Stimulated activated CD8-positive, alpha-beta memory T cell treated with anti-CD3 and anti-CD28 coated beads, Interleukin-12 subunit alpha, Interleukin-12 subunit beta, amount 100 ng/mL, for 24 hours (primary cell): Measurements from ENCODE around the gene HSPA14.
A peak's percentile ranks its signal among the peaks of the same experiment; 100 is the strongest.
"Not testable (repeated sequence)": the region's sequence is repeated elsewhere in the genome, so short reads cannot be mapped to it uniquely, and the experiment has no call there.

ENCODE experiments used
- DNase-seq: peaks from one replicate; pipeline ENCODE4 v3.0.0-alpha.2; 2020; ENCODE audit errors: extremely low read depth

HSPA14 gene, protein sequence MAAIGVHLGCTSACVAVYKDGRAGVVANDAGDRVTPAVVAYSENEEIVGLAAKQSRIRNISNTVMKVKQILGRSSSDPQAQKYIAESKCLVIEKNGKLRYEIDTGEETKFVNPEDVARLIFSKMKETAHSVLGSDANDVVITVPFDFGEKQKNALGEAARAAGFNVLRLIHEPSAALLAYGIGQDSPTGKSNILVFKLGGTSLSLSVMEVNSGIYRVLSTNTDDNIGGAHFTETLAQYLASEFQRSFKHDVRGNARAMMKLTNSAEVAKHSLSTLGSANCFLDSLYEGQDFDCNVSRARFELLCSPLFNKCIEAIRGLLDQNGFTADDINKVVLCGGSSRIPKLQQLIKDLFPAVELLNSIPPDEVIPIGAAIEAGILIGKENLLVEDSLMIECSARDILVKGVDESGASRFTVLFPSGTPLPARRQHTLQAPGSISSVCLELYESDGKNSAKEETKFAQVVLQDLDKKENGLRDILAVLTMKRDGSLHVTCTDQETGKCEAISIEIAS

GRCh38 chr10:14837757-14838581, at the start of gene HSPA14, which contains the start of the genes CDNF and MSANTD7:
Gene HSPA14, plus strand, starts transcription at chr10:14838306. Its CDS starts 97 bp downstream, at chr10:14838403.
Gene CDNF, minus strand, starts transcription at chr10:14838037. Its CDS starts 91 bp downstream, at chr10:14837946.
Gene MSANTD7, plus strand, starts transcription at chr10:14838306. Its CDS starts 3,979 bp downstream, at chr10:14842285.
- DNase-seq, result peak; percentile 99

- DNase-seq, result no peak
Measured at GRCh38 chr10:14798636-14799035, 39.5 kb upstream of the HSPA14 start.

DNA sequence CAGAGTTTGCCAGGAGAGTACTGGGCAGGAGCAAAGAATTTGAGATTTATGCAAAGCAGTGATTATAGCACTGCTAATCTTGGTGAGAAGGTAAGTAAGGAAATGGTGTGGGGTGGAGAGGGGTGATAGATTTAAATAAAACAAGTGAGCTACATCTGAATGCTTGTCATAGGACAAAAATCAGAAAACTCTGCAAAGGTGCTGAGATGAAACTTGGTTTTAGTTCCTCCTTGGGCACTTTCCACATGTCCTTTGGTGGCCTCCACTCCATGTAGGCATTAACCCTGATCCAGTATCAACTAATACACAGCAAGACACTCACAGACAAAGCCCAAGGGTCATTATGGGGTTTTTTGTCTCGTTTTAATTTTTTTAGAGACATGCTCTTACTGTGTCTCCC, 37.7 kb upstream of the HSPA14 start:
- DNase-seq, result no peak

DNA sequence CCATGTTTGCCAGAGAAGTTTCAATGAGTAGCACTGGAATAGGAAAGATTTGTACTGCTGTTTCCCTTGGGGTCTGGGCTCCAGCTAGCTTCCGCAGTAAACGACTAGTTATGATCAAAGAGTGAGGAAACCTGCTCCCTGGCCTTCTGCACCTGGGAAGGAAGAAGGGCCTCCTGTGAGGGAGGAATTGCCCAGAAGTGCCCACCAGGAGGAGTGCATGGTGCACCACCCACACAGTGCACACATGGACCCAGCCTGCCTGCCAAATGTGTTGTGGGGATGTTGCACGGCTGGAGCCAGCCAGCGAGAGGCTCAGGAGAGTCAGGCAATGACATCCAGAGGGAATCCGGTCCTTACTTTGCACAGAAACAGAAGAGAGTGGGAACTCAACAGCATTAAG, 36.4 kb upstream of the HSPA14 start:
- DNase-seq, result no peak

DNA sequence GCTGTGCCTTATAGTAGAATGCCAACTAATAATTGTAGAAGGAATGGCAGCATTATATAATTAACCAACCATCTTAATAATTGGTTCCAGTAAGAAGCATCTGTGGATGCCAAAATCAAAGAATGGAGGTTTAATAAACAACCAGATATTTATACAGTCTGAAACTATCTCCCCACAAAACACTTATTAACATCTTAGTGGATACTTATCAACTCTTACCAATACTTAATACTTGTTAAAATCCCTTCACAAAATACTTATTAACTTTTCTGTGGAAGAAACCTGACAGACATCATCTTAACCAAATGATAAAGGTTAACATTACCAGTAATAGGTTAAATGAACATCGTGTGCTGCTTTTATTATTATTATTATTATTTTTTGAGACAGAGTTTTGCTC, 34.3 kb upstream of the HSPA14 start:
- no peak for DNase-seq

DNA sequence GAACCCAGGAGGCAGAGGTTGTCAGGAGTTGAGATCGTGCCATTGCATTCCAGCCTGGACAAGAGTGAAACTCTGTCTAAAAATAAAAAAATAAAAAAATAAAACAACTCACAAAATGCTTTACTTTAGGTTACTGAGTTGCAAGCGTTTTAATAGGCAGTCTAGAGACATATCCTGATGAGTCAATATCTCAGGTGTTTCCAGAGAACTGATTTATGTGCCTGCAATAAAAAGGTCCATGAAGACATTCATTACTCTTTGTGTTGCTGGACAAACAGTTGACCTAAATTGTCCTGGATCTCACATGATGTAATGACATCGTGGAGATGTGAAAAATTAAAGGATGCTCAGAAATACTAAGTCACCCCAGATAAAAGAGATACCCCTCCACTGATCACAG, 31.8 kb upstream of the HSPA14 start:
- no peak for DNase-seq

DNA sequence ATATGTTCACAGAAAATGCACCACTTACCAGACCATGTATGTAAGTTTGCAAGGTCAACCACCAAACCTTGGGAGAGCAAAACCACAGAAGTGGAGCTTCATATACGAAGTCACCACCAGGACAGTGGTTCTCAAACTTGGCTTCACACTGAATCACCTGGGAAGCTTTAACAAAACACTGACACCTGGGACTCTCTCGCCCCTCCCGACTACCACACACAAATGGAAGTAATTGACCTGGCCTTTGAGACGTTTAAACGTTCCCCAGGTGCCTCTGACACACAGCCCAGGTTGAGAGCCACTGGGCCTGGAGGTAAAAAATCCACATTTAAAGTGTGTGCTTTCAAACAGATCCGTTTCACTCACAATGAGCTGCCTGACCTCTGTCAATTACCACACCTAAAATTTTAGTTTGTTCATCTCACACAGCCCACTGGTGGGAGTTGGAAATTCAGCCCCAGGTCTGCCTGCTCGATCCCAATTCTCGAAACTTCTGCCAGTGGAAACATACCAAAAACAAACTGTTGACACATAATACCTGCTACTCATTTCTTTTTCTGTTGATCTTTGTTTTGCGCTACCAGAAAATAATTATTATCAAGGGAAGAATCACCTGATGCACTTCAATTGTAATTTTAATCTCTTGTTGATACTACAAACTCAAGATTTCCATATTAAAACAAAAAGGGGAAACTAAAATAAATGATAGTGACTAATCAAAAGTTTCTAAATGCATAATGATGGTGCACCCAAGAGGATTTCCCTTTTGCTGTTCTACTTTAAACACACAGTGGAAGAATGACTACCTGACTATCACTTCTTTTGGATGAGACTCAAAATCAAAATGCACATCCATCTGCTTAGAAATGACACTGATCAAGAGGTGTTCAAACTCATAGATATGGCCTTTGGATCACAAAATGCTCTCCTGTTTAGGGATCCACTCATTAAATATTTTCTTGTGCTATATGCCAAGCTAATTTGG, 26.8 kb upstream of the HSPA14 start:
- DNase-seq, result no peak

DNA sequence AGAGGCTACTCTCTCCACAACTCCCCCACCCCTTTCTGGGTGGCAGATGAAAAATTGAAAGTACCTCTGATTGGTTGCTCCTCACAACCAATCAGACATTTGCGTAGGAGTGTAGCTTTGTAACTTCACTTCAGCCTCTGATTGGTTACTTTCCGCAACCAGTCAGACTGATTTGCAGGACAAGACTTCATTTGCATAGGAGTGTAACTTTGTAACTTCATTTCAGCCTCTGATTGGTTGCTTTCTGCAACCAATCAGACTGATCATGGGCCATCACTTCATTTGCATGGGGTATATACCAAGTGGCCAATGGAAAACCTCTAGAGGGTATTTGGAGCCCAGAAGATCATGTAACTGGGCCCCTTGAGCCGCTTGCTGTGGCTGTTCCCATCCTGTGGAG, 25.8 kb upstream of the HSPA14 start:
- no peak for DNase-seq

- no peak for DNase-seq
Measured at GRCh38 chr10:14815681-14816080, 22.4 kb upstream of the HSPA14 start.

DNA sequence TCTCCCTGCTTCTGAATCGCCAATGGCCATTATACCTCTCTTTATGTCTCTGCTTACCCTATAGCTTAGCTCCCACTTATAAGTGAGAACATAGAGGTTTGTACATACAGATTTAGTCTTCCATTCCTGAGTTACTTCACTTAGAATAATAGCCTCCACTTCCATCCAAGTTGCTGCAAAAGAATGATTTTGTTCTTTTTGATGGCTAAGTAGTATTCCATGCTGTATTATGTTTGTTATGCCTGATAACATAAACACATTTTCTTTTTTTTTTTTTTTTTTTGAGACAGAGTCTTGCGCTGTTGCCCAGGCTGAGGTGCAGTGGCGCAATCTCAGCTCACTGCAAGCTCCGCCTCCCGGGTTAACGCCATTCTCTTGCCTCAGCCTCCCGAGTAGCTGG, 21.4 kb upstream of the HSPA14 start:
- DNase-seq, result not testable (repeated sequence)

DNA sequence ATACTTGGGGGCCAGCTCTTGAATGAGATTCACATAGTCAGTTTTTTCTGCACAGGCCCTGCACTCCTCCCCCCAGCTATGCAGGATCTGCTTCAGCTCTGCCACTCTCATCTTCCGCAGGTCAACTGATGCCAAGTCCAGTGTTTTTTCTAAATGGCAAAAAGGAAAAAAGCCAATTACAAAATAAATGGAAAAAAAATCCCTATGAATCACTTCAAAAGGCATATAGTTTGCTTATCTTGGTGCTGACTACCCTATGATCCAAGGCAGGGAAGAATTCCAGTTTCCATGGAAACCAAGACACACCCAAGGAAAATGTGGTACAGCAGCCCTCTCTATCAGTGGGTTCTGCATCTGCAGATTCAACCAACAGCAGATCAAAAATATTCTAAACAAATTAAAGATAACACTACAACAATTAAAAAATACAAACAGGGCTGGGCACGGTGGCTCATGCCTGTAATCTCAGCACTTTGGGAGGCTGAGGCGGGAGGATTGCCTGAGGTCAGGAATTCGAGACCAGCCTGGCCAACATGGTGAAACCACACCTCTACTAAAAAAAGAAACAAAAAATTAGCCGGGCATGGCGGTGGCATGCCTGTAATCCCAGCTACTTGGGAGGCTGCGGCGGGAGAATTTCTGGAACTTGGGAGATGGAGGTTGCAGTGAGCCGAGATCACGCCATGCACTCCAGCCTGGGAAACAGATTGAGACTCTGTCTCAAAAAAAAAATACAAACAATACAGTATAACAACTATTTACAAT, 17.9 kb upstream of the HSPA14 start:
- DNase-seq, result no peak

DNA sequence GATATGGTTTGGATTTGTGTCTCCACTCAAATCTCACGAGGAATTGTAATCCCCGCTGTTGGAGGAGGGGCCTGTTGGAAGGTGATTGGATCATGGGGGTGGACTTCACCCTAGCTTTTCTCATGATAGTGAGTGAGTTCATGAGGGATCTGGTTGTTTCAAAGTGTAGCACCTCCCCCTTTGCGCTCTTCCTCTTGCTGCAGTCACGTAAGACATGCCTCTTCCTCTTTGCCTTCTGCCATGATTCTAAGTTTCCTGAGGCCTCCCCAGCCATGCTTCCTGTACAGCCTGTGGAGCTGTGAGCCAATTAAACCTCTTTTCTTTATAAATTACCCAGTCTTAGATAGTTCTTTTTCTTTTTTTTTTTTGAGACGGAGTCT, 17.3 kb upstream of the HSPA14 start:
- DNase-seq, result no peak

DNA sequence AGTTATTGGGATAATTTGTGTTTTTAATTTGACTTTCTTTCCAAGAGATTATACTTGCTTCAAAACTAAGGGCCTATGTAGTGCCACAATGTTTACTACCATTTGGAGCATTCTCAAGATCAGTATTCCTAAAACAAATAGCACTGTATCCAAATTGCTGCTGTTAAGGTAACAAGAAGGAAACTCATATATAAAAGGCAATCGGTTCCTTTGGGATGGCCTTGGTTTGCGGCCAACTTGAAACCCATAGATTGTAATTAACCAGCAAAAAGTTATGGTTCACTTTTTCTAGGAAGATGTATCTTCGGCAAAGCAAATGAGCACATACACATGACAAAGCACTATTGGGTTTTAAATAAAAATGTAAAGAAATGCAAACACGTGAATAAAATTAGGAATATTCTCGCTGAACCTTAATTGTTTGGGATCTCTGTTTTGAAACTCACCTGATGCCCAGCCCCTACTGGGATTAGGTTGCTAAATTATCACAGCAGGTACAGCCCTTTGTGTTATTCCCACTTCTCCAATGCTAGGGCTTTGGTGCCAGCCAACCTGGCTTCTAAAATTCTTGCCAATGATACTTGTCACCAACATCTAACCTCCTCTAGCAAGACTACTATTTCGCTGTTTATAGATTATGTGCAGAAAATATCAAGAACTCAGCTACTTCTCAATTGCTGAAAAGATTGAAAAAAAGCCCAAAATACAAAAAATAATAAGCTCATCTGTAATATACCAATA, 16.3 kb upstream of the HSPA14 start:
- no peak for DNase-seq

DNA sequence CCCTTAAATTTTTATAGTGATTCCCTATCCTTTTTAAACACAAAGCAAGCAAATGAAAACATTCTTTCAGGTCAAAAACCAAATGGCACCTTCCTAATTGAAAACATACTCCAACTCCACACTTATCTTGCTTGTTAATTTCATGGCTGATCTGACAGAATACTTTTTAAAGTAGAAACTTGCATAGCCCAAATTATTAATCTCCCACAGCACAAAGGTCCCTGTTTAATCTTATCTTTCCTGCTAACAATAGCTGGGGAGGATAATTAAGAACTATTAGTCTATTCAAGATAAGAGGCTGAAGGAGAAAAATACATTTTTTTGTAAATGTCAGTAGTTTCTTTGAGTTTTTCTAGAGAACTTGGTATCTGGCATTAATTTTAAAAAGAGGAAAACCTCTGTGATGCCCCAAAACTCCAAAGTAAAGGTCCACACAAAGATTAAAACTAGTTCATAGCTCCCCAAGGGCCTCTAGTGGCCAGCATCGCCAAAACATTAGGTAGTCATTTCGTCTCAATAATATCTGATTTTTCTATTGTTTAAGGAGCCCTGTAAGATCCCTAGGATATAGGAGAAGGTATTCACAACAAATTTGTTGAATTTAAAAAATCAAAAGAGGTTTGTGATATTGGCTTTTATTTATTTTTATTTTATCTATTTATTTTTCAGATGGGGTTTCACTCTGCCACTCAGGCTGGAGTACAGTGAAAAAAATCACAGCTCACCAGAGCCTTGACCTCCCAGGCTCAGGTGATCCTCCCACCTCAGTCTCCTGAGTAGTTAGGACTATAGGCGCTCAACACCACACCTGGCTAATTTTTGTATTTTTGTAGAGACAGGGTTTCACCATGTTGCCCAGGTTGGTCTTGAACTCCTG, 15.0 kb upstream of the HSPA14 start:
- DNase-seq, result no peak

- DNase-seq, result no peak
Measured at GRCh38 chr10:14823966-14824365, 14.1 kb upstream of the HSPA14 start.

GRCh38 chr10:14826076-14826829, 11.9 kb upstream of the HSPA14 start:
- DNase-seq, result no peak

DNA sequence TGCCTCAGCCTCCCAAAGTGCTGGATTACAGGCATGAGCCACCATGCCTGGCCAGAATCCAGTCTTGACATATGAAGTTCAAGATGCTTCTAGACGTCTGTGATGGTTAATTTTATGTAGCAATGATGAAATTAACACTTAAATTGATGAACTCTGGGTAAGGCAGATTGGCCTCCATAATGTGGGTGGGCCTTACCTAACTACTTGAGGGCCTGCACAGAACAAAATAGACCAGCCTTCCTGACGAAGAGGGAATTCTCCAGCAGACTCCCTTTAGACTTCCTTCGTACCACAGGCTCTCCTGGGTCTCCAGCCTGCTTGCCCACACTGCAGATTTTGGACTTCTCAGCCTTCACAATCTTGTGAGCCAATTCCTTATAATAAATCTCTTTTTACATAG, 5.0 kb upstream of the HSPA14 start:
- DNase-seq, result no peak

GRCh38 chr10:14836208-14836607, 1.9 kb upstream of the HSPA14 start:
- DNase-seq, result no peak
